Neural progenitor cell (in vitro differentiated cells): ENCODE data around the gene FYN. TPM values are rescaled to one million over a fixed set of nuclear protein-coding genes. Genes with fewer than 3 reads are reported as not detected.

ENCODE experiments used
- DNase-seq: peaks from one replicate; pipeline ENCODE4 v3.0.0-alpha.2; 2016; ENCODE audit warnings: low spot score
- H2AFZ ChIP-seq: fragments of 200-600 bp; sonication (generic); replicated peaks from 2 replicates; pipeline ENCODE4 v1.6.1; 2016; ENCODE audit warnings: antibody characterized with exemption
- H3F3A ChIP-seq: fragments of 200-600 bp; sonication (generic); 2 replicates; pipeline ENCODE4 v1.6.1; 2016; ENCODE audit warnings: antibody characterized with exemption, low read depth
- H3K27ac ChIP-seq: fragments of 200-600 bp; sonication (generic); 2 replicates; pipeline ENCODE4 v1.5.1; 2016; ENCODE audit warnings: mild to moderate bottlenecking
- H3K27me3 ChIP-seq: fragments of 200-600 bp; sonication (generic); 2 replicates; pipeline ENCODE4 v1.6.1; 2016; ENCODE audit warnings: mild to moderate bottlenecking, moderate library complexity
- H3K36me3 ChIP-seq: fragments of 200-600 bp; sonication (generic); 2 replicates; pipeline ENCODE4 v1.5.1; 2016
- H3K4me1 ChIP-seq: fragments of 200-600 bp; sonication (generic); 2 replicates; pipeline ENCODE4 v1.6.1; 2016; ENCODE audit warnings: mixed run types
- H3K4me2 ChIP-seq: fragments of 200-600 bp; sonication (generic); 2 replicates; pipeline ENCODE4 v1.6.1; 2016
- H3K4me3 ChIP-seq: fragments of 200-600 bp; sonication (generic); 2 replicates; pipeline ENCODE4 v1.5.1; 2016
- H3K79me2 ChIP-seq: fragments of 200-600 bp; sonication (generic); 2 replicates; pipeline ENCODE4 v1.6.1; 2016; ENCODE audit warnings: low read depth
- H3K9ac ChIP-seq: fragments of 200-600 bp; sonication (generic); 2 replicates; pipeline ENCODE4 v1.6.1; 2016
- H3K9me3 ChIP-seq: fragments of 200-600 bp; sonication (generic); 2 replicates; pipeline ENCODE4 v1.5.1; 2016; ENCODE audit warnings: low read depth
- H4K20me1 ChIP-seq: fragments of 200-600 bp; sonication (generic); 2 replicates; pipeline ENCODE4 v1.6.1; 2016; ENCODE audit warnings: low read depth
- H3K27ac Mint-ChIP-seq: 3 replicates; pipeline ENCODE4 v1.8.0; 2021; ENCODE audit warnings: mixed read lengths
- H3K27me3 Mint-ChIP-seq: 2 replicates; pipeline ENCODE4 v1.8.0; 2022; ENCODE audit warnings: low read depth, mild to moderate bottlenecking, inconsistent platforms, moderate library complexity, mixed read lengths; ENCODE audit not compliant: insufficient read depth
- H3K36me3 Mint-ChIP-seq: 3 replicates; pipeline ENCODE4 v1.8.0; 2021; ENCODE audit warnings: mixed read lengths
- H3K4me1 Mint-ChIP-seq: 3 replicates; pipeline ENCODE4 v1.8.0; 2021; ENCODE audit warnings: mixed read lengths
- H3K4me3 Mint-ChIP-seq: 3 replicates; pipeline ENCODE4 v1.8.0; 2021; ENCODE audit warnings: mild to moderate bottlenecking, moderate library complexity, mixed read lengths
- H3K9me3 Mint-ChIP-seq: 3 replicates; pipeline ENCODE4 v1.8.0; 2020; ENCODE audit warnings: mixed read lengths
- EZH2 ChIP-seq: fragments of 200-600 bp; sonication (generic); IDR thresholded peaks from 2 replicates; pipeline ENCODE4 v1.6.1; 2017; ENCODE audit warnings: antibody characterized with exemption, mild to moderate bottlenecking, moderate library complexity
- EZH2phosphoT487 ChIP-seq: fragments of 200-600 bp; sonication (generic); IDR thresholded peaks from 2 replicates; pipeline ENCODE4 v1.6.1; 2017; ENCODE audit warnings: antibody characterized with exemption
- total RNA-seq: library from RNA; depleted of rRNA; stranded (reverse); fragments of >200 nt; gene quantifications from 2 replicates; pipeline ENCODE4 v1.2.3, GENCODE V29; 2015; ENCODE audit warnings: low replicate concordance
- TF ChIP-seq, protein P1 (sequence below): fragments of 200-600 bp; sonication (generic); IDR thresholded peaks from 2 replicates; pipeline ENCODE4 v1.5.1; 2017; ENCODE audit warnings: antibody characterized with exemption, mild to moderate bottlenecking

Gene FYN
- total RNA-seq, 1 donor from 2014 or later, result 167 TPM

DNA sequence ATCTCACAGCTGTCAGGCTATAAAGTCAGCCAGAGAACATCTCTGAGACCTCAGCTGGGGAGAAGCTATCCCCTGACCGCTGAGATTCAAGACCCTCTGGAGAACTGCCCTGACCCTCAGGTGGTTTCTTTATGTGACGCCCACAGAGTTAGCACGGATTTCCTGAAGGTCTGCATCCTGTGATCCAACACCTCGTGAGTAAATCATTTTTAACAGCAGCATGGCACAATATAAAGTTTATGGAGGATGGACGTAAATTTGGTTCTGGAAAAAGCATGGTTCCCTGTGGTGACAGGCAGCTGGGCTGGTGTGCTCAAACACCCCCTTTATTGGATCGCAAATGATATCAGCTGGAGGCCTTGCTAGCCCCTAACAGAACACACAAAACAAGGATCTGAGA is 242.2 kb downstream of the FYN start:
- Histone ChIP-seq H3K4me2 (peak overlapping the region; percentile 5), H4K20me1 (no peaks in the 10 kb centered on the region), H3K4me1 (peaks cover 38% of the 10 kb centered on the region), H2AFZ (peak overlapping the region; percentile 3), H3K79me2 (no peaks in the 10 kb centered on the region), H3K27ac (no peak overlapping the region), H3K4me3 (no peak overlapping the region), H3F3A (peaks cover 25% of the 10 kb centered on the region), H3K9me3 (no peaks in the 10 kb centered on the region), H3K27me3 (no peaks in the 10 kb centered on the region), H3K36me3 (no peaks in the 10 kb centered on the region), H3K9ac (no peak overlapping the region)
- Mint-ChIP-seq H3K27me3 (peaks cover 11% of the 10 kb centered on the region), H3K36me3 (no peaks in the 10 kb centered on the region), H3K9me3 (peaks cover 2% of the 10 kb centered on the region), H3K27ac (no peak overlapping the region), H3K4me1 (peaks cover 27% of the 10 kb centered on the region), H3K4me3 (no peak overlapping the region)
- DNase-seq, result no peak
- TF ChIP-seq EZH2phosphoT487, result no peak
- no peak for TF ChIP-seq EZH2
- TF ChIP-seq, protein P1, sequence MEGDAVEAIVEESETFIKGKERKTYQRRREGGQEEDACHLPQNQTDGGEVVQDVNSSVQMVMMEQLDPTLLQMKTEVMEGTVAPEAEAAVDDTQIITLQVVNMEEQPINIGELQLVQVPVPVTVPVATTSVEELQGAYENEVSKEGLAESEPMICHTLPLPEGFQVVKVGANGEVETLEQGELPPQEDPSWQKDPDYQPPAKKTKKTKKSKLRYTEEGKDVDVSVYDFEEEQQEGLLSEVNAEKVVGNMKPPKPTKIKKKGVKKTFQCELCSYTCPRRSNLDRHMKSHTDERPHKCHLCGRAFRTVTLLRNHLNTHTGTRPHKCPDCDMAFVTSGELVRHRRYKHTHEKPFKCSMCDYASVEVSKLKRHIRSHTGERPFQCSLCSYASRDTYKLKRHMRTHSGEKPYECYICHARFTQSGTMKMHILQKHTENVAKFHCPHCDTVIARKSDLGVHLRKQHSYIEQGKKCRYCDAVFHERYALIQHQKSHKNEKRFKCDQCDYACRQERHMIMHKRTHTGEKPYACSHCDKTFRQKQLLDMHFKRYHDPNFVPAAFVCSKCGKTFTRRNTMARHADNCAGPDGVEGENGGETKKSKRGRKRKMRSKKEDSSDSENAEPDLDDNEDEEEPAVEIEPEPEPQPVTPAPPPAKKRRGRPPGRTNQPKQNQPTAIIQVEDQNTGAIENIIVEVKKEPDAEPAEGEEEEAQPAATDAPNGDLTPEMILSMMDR, result no peak

DNA sequence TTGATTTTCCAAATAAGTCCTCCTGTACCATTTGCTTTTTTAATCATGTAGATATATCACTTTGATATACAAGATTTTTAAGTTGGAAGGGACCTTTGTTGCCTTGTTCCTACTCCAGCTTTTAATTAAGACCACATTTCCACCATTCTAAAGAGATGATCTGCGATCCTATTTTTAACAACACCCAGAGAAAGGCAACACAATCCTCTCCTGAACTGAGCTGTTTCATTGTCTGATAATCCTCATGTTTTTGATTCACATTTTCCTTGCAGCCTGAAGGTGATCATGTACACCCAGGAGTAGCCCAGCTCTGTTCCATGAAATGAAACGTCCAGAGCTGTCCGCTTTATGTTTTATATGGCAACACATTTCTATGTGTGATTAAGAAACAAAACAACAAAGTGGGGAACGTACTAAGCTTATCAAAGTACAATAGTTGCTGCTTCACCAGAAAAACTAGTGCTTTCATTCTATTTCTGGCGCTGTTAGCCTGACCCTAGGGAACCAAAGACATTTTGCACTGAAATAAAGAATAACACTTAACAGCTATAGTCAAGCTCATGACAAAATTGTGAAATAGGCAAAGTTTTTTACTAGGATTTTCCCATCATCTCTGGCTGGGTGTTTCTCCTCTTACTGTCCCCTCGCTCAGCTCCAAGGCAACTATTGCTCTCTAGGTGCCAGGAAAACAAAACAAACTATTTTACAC is 245.0 kb downstream of the FYN start:
- Mint-ChIP-seq H3K27ac (no peak overlapping the region), H3K9me3 (peaks cover 2% of the 10 kb centered on the region), H3K36me3 (no peaks in the 10 kb centered on the region), H3K27me3 (peaks cover 9% of the 10 kb centered on the region), H3K4me3 (no peak overlapping the region), H3K4me1 (peaks cover 35% of the 10 kb centered on the region)
- H3K9ac ChIP-seq, result no peak overlapping the region
- no peaks in the 10 kb centered on the region for H3K79me2 ChIP-seq
- H3K4me1 ChIP-seq, result peaks cover 43% of the 10 kb centered on the region
- peaks cover 25% of the 10 kb centered on the region for H3F3A ChIP-seq
- H3K27me3 ChIP-seq, result no peaks in the 10 kb centered on the region
- no peak for DNase-seq
- H3K9me3 ChIP-seq, result no peaks in the 10 kb centered on the region
- H4K20me1 ChIP-seq, result no peaks in the 10 kb centered on the region
- no peaks in the 10 kb centered on the region for H3K36me3 ChIP-seq
- H3K4me3 ChIP-seq, result no peak overlapping the region
- no peak for TF ChIP-seq EZH2
- TF ChIP-seq, protein P1, result no peak
- TF ChIP-seq EZH2phosphoT487, result no peak
- H3K27ac ChIP-seq, result no peak overlapping the region
- H3K4me2 ChIP-seq, result no peak overlapping the region
- H2AFZ ChIP-seq, result peak overlapping the region; percentile 23

DNA sequence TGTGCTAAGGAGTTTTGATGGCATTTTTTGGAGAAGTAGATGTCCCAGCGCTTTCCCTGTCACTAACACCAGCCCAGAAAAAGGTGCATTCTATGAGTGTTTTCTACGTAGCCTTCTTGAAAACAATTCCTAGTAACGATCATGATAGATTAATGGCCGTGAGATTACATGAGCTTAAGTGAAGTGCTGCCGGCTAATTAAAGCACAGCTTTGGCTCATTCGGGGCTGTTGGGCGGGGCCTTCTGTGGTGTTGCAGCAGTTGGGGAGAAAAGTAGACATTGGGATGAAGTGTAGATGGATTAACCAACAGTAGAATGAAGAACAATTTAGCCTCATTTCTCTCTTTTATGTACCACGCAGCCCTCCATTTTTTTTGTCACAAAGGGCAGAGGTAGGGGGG is 246.8 kb downstream of the FYN start:
- TF ChIP-seq, protein P1, result no peak
- no peak for TF ChIP-seq EZH2phosphoT487
- TF ChIP-seq EZH2, result no peak
- Histone ChIP-seq H3F3A (peaks cover 10% of the 10 kb centered on the region), H3K27me3 (no peaks in the 10 kb centered on the region), H3K4me3 (no peak overlapping the region), H3K27ac (no peak overlapping the region), H4K20me1 (no peaks in the 10 kb centered on the region), H3K9ac (no peak overlapping the region), H3K79me2 (no peaks in the 10 kb centered on the region), H3K36me3 (no peaks in the 10 kb centered on the region), H2AFZ (no peak overlapping the region), H3K4me1 (peaks cover 29% of the 10 kb centered on the region), H3K9me3 (no peaks in the 10 kb centered on the region), H3K4me2 (peak overlapping the region; percentile 27)
- Mint-ChIP-seq H3K36me3 (no peaks in the 10 kb centered on the region), H3K27ac (peak overlapping the region; percentile 34), H3K4me1 (peaks cover 22% of the 10 kb centered on the region), H3K9me3 (peaks cover 2% of the 10 kb centered on the region), H3K4me3 (no peak overlapping the region), H3K27me3 (peaks cover 9% of the 10 kb centered on the region)
- peak; percentile 35 for DNase-seq
